PC-9 (cell line): ENCODE data around the gene WNK2.

Experiments used
- EZH2 ChIP-seq: fragments of 200-600 bp; sonication (generic); IDR thresholded peaks from 2 replicates; pipeline ENCODE4 v1.8.0; 2017; ENCODE audit warnings: antibody characterized with exemption, low read depth
- TF ChIP-seq, protein P1 (sequence below): fragments of 200-600 bp; sonication (generic); conservative IDR thresholded peaks from 2 replicates; pipeline ENCODE4 v1.6.1; 2017; ENCODE audit warnings: mixed run types, antibody characterized with exemption, mild to moderate bottlenecking, moderate library complexity

DNA sequence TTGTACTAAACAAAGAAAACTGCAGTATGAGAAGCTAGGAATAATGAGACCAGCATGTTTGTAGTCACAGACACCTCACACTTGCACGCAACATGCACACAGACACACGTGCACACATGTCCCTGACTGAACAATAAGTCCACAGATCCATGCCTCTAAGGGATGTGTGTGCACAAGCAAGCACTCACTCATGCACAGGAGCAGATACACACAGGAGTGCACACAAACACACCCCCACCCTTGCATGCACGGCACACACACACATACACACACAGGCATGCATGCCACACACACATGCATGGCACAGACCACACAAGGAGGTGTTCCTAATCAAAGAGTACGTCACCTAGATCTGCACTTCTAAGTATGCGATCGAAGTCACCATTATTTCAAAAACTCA lies 156.2 kb downstream of the WNK2 start:
- TF ChIP-seq, protein P1, sequence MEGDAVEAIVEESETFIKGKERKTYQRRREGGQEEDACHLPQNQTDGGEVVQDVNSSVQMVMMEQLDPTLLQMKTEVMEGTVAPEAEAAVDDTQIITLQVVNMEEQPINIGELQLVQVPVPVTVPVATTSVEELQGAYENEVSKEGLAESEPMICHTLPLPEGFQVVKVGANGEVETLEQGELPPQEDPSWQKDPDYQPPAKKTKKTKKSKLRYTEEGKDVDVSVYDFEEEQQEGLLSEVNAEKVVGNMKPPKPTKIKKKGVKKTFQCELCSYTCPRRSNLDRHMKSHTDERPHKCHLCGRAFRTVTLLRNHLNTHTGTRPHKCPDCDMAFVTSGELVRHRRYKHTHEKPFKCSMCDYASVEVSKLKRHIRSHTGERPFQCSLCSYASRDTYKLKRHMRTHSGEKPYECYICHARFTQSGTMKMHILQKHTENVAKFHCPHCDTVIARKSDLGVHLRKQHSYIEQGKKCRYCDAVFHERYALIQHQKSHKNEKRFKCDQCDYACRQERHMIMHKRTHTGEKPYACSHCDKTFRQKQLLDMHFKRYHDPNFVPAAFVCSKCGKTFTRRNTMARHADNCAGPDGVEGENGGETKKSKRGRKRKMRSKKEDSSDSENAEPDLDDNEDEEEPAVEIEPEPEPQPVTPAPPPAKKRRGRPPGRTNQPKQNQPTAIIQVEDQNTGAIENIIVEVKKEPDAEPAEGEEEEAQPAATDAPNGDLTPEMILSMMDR: no peak
- TF ChIP-seq EZH2: no peak
